ENCODE measurements around the gene KLK6.

- no peak for TF ChIP-seq CTCF (conservative IDR thresholded peaks at IDR 0.05; ENCODE audit: low read depth, low read length)
- no peak for TF ChIP-seq EZH2 (IDR thresholded peaks at IDR 0.05; ENCODE audit: borderline replicate concordance, low read depth, low read length, poor library complexity, severe bottlenecking)
These were observed 19.5 kb downstream of the KLK6 start for GRCh38 chr19:50949861-50950260.
